ENCODE data around the gene PODNL1. TPM values are rescaled to one million over a fixed set of nuclear protein-coding genes. Genes with fewer than 3 reads are reported as not detected.

Gene PODNL1
- polyA plus RNA-seq, 2 donors: 3.9 to 5.3 TPM

- Histone ChIP-seq H3K36me3 (ENCODE audit: control insufficient read depth in 2 of 2, insufficient read depth in 2 of 2, low read length in 1 of 2) (peaks cover 0 to 54% of the 10 kb centered on the region in 2 donors), H3K4me3 (ENCODE audit: low read depth in 1 of 2, low read length in 2 of 2) (no peak overlapping the region)
- WGBS, 2 donors: 88% methylated on average over 27 of the region's 27 CpGs
These were observed 22.0 kb upstream of the PODNL1 start for GRCh38 chr19:13959962-13960862.

DNA sequence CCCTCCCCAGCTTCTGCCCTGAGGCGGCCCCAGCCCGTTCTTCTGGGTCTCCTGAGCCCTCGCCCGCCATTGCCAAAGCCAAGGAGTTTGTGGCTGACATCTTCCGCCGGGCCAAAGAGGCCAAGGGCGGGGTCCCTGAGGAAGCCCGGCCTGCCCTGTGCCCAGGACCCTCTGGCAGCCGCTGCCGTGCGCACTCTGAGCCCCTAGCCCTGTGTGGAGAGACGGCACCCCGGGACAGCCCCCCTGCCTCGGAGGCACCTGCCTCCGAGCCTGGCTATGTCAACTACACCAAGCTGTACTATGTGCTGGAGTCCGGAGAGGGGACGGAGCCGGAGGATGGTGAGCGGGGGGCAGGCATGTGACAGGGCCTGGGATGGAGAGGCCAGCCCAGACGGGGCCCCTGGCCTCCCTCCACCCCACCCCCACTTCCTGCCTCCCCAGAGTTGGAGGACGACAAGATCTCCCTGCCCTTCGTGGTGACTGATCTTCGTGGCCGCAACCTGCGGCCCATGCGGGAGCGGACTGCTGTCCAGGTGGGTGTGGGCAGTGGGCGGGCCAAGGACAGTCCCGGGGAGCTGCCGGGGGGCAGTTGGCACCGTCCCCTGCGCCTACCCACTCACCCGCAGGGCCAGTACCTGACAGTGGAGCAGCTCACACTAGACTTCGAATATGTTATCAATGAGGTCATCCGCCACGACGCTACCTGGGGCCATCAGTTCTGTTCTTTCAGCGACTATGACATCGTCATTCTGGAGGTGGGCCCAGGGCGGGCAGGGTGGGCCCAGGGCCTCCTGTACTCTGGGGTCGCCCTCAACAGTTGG lies 21.1 kb upstream of the PODNL1 start:
- Histone ChIP-seq H3K36me3 (ENCODE audit: control insufficient read depth in 2 of 2, insufficient read depth in 2 of 2, low read length in 1 of 2) (peaks cover 0 to 53% of the 10 kb centered on the region in 2 donors), H3K27me3 (ENCODE audit: control insufficient read depth in 1 of 2, insufficient read depth in 2 of 2, low read length in 2 of 2) (no peaks in the 10 kb centered on the region), H3K27ac (ENCODE audit: low read depth in 2 of 2, low read length in 1 of 2) (no peak overlapping the region), H3K4me3 (ENCODE audit: low read depth in 1 of 2, low read length in 2 of 2) (no peak overlapping the region), H3K9me3 (ENCODE audit: control insufficient read depth in 2 of 2, insufficient read depth in 1 of 2, low read depth in 1 of 2, low read length in 1 of 2) (peaks cover 0 to 3% of the 10 kb centered on the region in 2 donors), H3K4me1 (ENCODE audit: control insufficient read depth in 2 of 2, insufficient read depth in 2 of 2, low read length in 1 of 2) (peaks cover 0 to 8% of the 10 kb centered on the region in 2 donors)
- 84 to 87% methylated on average over 40 to 41 of the region's 41 CpGs for WGBS, 2 donors

More at GRCh38 chr19:13959962-13960862, 22.0 kb upstream of the PODNL1 start:
- no peaks in the 10 kb centered on the region for H3K27me3 ChIP-seq (ENCODE audit: control insufficient read depth in 1 of 2, insufficient read depth in 2 of 2, low read length in 2 of 2)
- H3K27ac ChIP-seq (ENCODE audit: low read depth in 2 of 2, low read length in 1 of 2): no peak overlapping the region
- H3K4me1 ChIP-seq (ENCODE audit: control insufficient read depth in 2 of 2, insufficient read depth in 2 of 2, low read length in 1 of 2): peaks cover 0 to 8% of the 10 kb centered on the region in 2 donors
- peaks cover 0 to 3% of the 10 kb centered on the region in 2 donors for H3K9me3 ChIP-seq (ENCODE audit: control insufficient read depth in 2 of 2, insufficient read depth in 1 of 2, low read depth in 1 of 2, low read length in 1 of 2)

DNA sequence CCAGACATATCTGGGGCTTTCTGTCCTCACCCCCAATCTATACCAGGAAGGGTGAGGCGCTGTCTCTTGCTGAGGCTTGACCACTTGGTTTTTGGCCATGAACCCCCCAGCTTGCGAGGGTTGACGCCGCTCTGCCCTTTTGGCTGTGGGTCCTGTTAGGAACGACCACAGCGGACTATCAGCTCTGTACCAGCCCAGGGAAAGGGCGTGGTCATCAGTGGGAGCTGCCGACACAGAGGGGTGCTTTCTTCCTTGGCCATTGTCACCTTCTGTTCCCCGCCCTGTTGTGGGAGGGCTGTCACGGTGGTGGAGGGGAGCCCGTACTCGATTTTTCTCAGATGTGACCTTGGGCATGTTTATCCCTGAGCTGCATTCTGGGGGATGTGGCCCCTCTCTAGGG lies 19.8 kb upstream of the PODNL1 start:
- peaks cover 0 to 48% of the 10 kb centered on the region in 2 donors for H3K36me3 ChIP-seq (ENCODE audit: control insufficient read depth in 2 of 2, insufficient read depth in 2 of 2, low read length in 1 of 2)
- no peak overlapping the region for H3K4me3 ChIP-seq (ENCODE audit: low read depth in 1 of 2, low read length in 2 of 2)
- H3K27me3 ChIP-seq (ENCODE audit: control insufficient read depth in 1 of 2, insufficient read depth in 2 of 2, low read length in 2 of 2): no peaks in the 10 kb centered on the region
- peaks cover 0 to 3% of the 10 kb centered on the region in 2 donors for H3K9me3 ChIP-seq (ENCODE audit: control insufficient read depth in 2 of 2, insufficient read depth in 1 of 2, low read depth in 1 of 2, low read length in 1 of 2)
- WGBS, 2 donors: 78 to 82% methylated on average over 12 of the region's 12 CpGs
- no peak overlapping the region for H3K27ac ChIP-seq (ENCODE audit: low read depth in 2 of 2, low read length in 1 of 2)
- H3K4me1 ChIP-seq (ENCODE audit: control insufficient read depth in 2 of 2, insufficient read depth in 2 of 2, low read length in 1 of 2): peaks cover 4 to 17% of the 10 kb centered on the region in 2 donors

DNA sequence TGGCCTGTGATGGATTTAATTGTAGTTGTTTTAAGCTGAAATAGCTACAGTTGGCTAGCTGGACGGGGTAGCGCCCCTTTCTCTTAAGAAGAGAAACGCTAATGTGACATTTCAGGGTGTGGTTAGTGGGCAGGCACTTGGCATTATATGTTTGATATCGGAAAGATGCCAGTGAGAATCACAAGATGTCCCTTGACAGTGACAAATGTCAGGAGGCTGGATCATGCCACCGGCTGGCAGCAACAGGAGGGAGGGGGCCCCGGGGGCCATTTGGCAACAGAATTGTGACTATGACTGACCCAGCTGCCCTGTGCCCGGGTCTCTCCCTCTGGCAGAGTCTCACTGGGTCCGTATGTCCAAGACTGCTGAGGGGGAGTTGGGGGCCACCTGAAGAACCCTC lies 18.8 kb upstream of the PODNL1 start:
- no peaks in the 10 kb centered on the region for H3K27me3 ChIP-seq (ENCODE audit: control insufficient read depth in 1 of 2, insufficient read depth in 2 of 2, low read length in 2 of 2)
- H3K9me3 ChIP-seq (ENCODE audit: control insufficient read depth in 2 of 2, insufficient read depth in 1 of 2, low read depth in 1 of 2, low read length in 1 of 2): peaks cover 0 to 3% of the 10 kb centered on the region in 2 donors
- peaks cover 4 to 14% of the 10 kb centered on the region in 2 donors for H3K4me1 ChIP-seq (ENCODE audit: control insufficient read depth in 2 of 2, insufficient read depth in 2 of 2, low read length in 1 of 2)
- H3K36me3 ChIP-seq (ENCODE audit: control insufficient read depth in 2 of 2, insufficient read depth in 2 of 2, low read length in 1 of 2): peaks cover 0 to 47% of the 10 kb centered on the region in 2 donors
- 68 to 74% methylated on average over 8 of the region's 8 CpGs for WGBS, 2 donors
- no peak overlapping the region for H3K27ac ChIP-seq (ENCODE audit: low read depth in 2 of 2, low read length in 1 of 2)
- no peak overlapping the region for H3K4me3 ChIP-seq (ENCODE audit: low read depth in 1 of 2, low read length in 2 of 2)

DNA sequence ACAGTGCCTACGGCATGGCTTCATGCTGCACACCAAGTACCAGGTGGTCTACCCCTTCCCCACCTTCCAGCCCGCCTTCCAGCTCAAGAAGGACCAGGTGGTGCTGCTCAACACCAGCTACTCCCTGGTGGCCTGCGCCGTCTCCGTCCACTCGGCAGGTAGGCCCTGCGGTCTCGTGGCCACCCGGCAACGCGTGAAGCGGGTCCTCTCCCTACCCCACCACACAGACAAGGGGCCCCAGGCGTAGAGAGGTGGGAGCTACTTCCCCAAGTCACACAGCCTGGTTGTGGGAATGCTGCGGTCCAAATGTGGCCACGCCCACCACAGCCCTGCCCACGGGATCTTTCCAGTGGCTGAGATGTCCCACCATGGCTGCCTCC lies 18.1 kb upstream of the PODNL1 start:
- H3K4me1 ChIP-seq (ENCODE audit: control insufficient read depth in 2 of 2, insufficient read depth in 2 of 2, low read length in 1 of 2): peaks cover 4 to 14% of the 10 kb centered on the region in 2 donors
- peaks cover 0 to 47% of the 10 kb centered on the region in 2 donors for H3K36me3 ChIP-seq (ENCODE audit: control insufficient read depth in 2 of 2, insufficient read depth in 2 of 2, low read length in 1 of 2)
- H3K27me3 ChIP-seq (ENCODE audit: control insufficient read depth in 1 of 2, insufficient read depth in 2 of 2, low read length in 2 of 2): no peaks in the 10 kb centered on the region
- peaks cover 0 to 3% of the 10 kb centered on the region in 2 donors for H3K9me3 ChIP-seq (ENCODE audit: control insufficient read depth in 2 of 2, insufficient read depth in 1 of 2, low read depth in 1 of 2, low read length in 1 of 2)
- no peak overlapping the region for H3K4me3 ChIP-seq (ENCODE audit: low read depth in 1 of 2, low read length in 2 of 2)
- 91 to 96% methylated on average over 15 to 16 of the region's 16 CpGs for WGBS, 2 donors
- H3K27ac ChIP-seq (ENCODE audit: low read depth in 2 of 2, low read length in 1 of 2): no peak overlapping the region

DNA sequence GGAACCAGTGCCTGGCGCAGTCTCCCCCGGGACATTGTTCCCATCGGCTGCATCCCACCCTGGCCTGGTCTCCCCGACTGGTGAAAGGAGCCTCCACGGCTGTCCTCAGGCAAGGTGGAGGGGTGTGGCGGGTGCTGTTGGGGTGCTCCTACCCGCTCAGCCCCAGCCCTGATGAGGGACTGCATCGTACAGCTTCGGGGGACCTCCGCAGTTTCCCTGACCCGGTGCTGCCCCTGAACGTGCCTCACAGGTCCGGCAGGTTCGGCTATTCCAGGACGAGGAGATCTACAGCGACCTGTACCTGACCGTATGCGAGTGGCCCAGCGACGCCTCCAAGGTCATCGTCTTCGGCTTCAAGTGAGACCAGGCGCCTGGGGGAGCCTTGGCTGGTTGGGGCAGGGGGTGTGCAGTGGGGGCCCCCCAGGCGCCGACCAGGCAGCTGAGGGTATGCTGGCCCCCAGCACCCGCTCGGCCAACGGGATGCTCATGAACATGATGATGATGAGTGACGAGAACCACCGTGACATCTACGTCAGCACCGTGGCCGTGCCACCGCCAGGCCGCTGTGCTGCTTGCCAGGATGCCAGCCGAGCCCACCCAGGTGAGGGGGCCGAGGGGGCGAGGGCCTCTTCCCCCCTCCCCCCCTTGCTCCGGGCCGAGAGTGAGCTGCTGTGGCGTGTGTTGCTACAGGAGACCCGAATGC lies 17.6 kb upstream of the PODNL1 start:
- H3K27ac ChIP-seq (ENCODE audit: low read depth in 2 of 2, low read length in 1 of 2): no peak overlapping the region
- H3K9me3 ChIP-seq (ENCODE audit: control insufficient read depth in 2 of 2, insufficient read depth in 1 of 2, low read depth in 1 of 2, low read length in 1 of 2): peaks cover 0 to 3% of the 10 kb centered on the region in 2 donors
- no peaks in the 10 kb centered on the region for H3K27me3 ChIP-seq (ENCODE audit: control insufficient read depth in 1 of 2, insufficient read depth in 2 of 2, low read length in 2 of 2)
- H3K36me3 ChIP-seq (ENCODE audit: control insufficient read depth in 2 of 2, insufficient read depth in 2 of 2, low read length in 1 of 2): peaks cover 0 to 44% of the 10 kb centered on the region in 2 donors
- 93 to 94% methylated on average over 40 to 42 of the region's 42 CpGs for WGBS, 2 donors
- peaks cover 4 to 14% of the 10 kb centered on the region in 2 donors for H3K4me1 ChIP-seq (ENCODE audit: control insufficient read depth in 2 of 2, insufficient read depth in 2 of 2, low read length in 1 of 2)
- H3K4me3 ChIP-seq (ENCODE audit: low read depth in 1 of 2, low read length in 2 of 2): no peak overlapping the region

DNA sequence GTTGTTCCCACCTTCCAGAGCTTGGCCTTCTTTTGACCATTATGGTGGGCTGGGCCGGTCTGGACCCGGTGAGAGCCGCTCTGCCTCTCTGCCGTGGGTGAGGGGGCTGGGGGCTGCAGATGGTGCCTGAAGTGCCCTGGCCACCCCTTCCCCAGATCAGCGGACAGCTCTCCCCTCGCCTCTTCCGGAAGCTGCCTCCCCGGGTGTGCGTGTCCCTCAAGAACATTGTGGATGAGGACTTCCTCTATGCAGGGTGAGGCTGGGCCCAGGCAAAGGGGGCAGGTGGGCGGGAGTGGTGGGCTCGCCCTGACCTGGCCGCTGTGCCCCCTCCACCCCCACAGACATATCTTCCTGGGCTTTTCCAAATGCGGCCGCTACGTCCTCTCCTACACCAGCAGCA lies 16.0 kb upstream of the PODNL1 start:
- Histone ChIP-seq H3K27me3 (ENCODE audit: control insufficient read depth in 1 of 2, insufficient read depth in 2 of 2, low read length in 2 of 2) (no peaks in the 10 kb centered on the region), H3K27ac (ENCODE audit: low read depth in 2 of 2, low read length in 1 of 2) (no peak overlapping the region), H3K9me3 (ENCODE audit: control insufficient read depth in 2 of 2, insufficient read depth in 1 of 2, low read depth in 1 of 2, low read length in 1 of 2) (no peaks in the 10 kb centered on the region), H3K4me3 (ENCODE audit: low read depth in 1 of 2, low read length in 2 of 2) (no peak overlapping the region), H3K4me1 (ENCODE audit: control insufficient read depth in 2 of 2, insufficient read depth in 2 of 2, low read length in 1 of 2) (peaks cover 4 to 14% of the 10 kb centered on the region in 2 donors), H3K36me3 (ENCODE audit: control insufficient read depth in 2 of 2, insufficient read depth in 2 of 2, low read length in 1 of 2) (peaks cover 0 to 27% of the 10 kb centered on the region in 2 donors)
- WGBS, 2 donors: 92 to 95% methylated on average over 15 of the region's 15 CpGs

GRCh38 chr19:13952931-13953531 lies 14.8 kb upstream of the PODNL1 start:
- 3 to 4% methylated on average over 12 to 13 of the region's 13 CpGs for WGBS, 2 donors

More at GRCh38 chr19:13952931-13953531, 14.8 kb upstream of the PODNL1 start:
- H3K4me3 ChIP-seq (ENCODE audit: low read depth in 1 of 2, low read length in 2 of 2): peak overlapping the region; percentile 69 to 98
- H3K27ac ChIP-seq (ENCODE audit: low read depth in 2 of 2, low read length in 1 of 2): peak overlapping the region; percentile 82 to 92
- peaks cover 0 to 20% of the 10 kb centered on the region in 2 donors for H3K36me3 ChIP-seq (ENCODE audit: control insufficient read depth in 2 of 2, insufficient read depth in 2 of 2, low read length in 1 of 2)
- peaks cover 4 to 14% of the 10 kb centered on the region in 2 donors for H3K4me1 ChIP-seq (ENCODE audit: control insufficient read depth in 2 of 2, insufficient read depth in 2 of 2, low read length in 1 of 2)
- H3K27me3 ChIP-seq (ENCODE audit: control insufficient read depth in 1 of 2, insufficient read depth in 2 of 2, low read length in 2 of 2): no peaks in the 10 kb centered on the region
- no peaks in the 10 kb centered on the region for H3K9me3 ChIP-seq (ENCODE audit: control insufficient read depth in 2 of 2, insufficient read depth in 1 of 2, low read depth in 1 of 2, low read length in 1 of 2)

Measured in esophagus (tissue), 2 donors.